ENCODE measurements around the gene CHRM2.

CHRM2 gene

GRCh38 chr7:136966825-136967224 lies 98.4 kb downstream of the CHRM2 start:
- DNase-seq (ENCODE audit: low read depth, low spot score), result no peak
- POLR2A ChIA-PET, result no interaction called here
- CTCF ChIA-PET, result no interaction called here
- no peak overlapping the region for H3K4me3 ChIP-seq (ENCODE audit: low read depth, low read length)
- TF ChIP-seq CTCF (IDR thresholded peaks at IDR 0.05; ENCODE audit: insufficient read depth, low read length, missing control alignments), result no peak

GRCh38 chr7:136969761-136970160 lies 101.3 kb downstream of the CHRM2 start:
- H3K4me3 ChIP-seq (ENCODE audit: low read depth, low read length), result no peak overlapping the region
- no peak for DNase-seq (ENCODE audit: low read depth, low spot score)
- ChIA-PET POLR2A (no interaction called here), CTCF (interaction anchor here (1.0 kb wide), 1 partner anchor 100 kb away, joined by 3 read pairs; no protein-coding TSS in a partner anchor)
- no peak for TF ChIP-seq CTCF (IDR thresholded peaks at IDR 0.05; ENCODE audit: insufficient read depth, low read length, missing control alignments)

GRCh38 chr7:136971776-136972175 lies 103.3 kb downstream of the CHRM2 start:
- ChIA-PET POLR2A (no interaction called here), CTCF (no interaction called here)
- no peak for DNase-seq (ENCODE audit: low read depth, low spot score)
- H3K4me3 ChIP-seq (ENCODE audit: low read depth, low read length), result no peak overlapping the region
- TF ChIP-seq CTCF (IDR thresholded peaks at IDR 0.05; ENCODE audit: insufficient read depth, low read length, missing control alignments), result no peak

- CTCF ChIA-PET, result no interaction called here
- TF ChIP-seq CTCF (IDR thresholded peaks at IDR 0.05; ENCODE audit: insufficient read depth, low read length, missing control alignments), result no peak
- H3K4me3 ChIP-seq (ENCODE audit: low read depth, low read length), result no peak overlapping the region
- POLR2A ChIA-PET, result no interaction called here
- DNase-seq (ENCODE audit: low read depth, low spot score), result no peak
Observed at GRCh38 chr7:136976504-136977251, 108.2 kb downstream of the CHRM2 start.

- DNase-seq (ENCODE audit: low read depth, low spot score), result no peak
- CTCF ChIA-PET, result no interaction called here
- POLR2A ChIA-PET, result no interaction called here
Observed at GRCh38 chr7:136993377-136993776, 124.9 kb downstream of the CHRM2 start.

GRCh38 chr7:136997735-136998134 lies 129.3 kb downstream of the CHRM2 start:
- no peak for DNase-seq (ENCODE audit: low read depth, low spot score)
- ChIA-PET POLR2A (no interaction called here), CTCF (no interaction called here)
- H3K4me3 ChIP-seq (ENCODE audit: low read depth, low read length), result no peak overlapping the region
- no peak for TF ChIP-seq CTCF (IDR thresholded peaks at IDR 0.05; ENCODE audit: insufficient read depth, low read length, missing control alignments)

More at GRCh38 chr7:136993377-136993776, 124.9 kb downstream of the CHRM2 start:
- no peak overlapping the region for H3K4me3 ChIP-seq (ENCODE audit: low read depth, low read length)
- TF ChIP-seq CTCF (IDR thresholded peaks at IDR 0.05; ENCODE audit: insufficient read depth, low read length, missing control alignments), result no peak
